ENCODE results near the gene POGLUT2.

POGLUT2 gene

DNA sequence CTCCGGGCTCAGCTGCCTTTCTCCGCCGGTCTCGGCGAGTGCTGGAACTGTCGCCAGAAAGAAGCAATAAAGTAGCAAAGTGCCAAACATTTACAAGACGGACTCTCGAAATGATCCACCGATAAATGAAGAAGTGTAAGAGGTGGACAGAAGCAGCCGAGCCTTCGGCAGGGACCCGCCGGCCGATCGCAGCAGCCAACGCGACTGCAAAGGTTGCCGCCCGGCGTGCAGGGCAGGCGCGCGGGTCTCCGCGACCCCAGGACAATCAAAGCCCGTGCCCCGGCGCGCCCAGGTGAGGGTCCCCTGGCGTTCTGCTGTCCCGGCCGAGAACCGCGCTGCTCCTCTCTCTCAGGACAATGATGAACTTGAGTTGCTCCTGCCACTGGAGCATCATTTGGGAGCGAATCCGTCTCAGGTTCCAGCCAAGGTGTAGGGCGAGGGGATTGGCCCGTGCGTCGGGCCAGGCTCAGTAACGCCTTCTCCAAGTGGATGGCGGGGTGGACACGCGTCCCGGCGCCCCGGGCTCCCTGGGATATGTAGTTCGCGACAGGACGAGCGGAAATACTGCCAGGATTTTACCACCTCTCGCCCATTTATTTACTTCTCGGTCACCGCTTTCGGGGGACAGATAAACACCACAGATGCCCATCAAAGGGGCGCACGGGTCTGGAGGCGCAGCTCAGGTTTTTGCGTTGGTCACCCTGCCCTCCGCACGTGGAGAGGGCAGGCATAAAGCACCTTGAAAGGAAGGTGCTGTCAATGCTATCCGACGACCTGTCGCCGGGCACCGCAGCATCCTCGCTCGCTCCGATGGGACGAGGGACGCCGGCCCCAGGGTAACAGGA lies at the start of gene POGLUT2, which contains the start of gene BIVM:
Gene POGLUT2 (minus strand): TSS at position 396 of the 845 bp plus-strand sequence. CDS start 306 bp downstream, at position 90.
Gene BIVM (plus strand): TSS at position 539 of the 845 bp plus-strand sequence. CDS start 8,149 bp downstream, outside the sequence.
- DNase-seq (ENCODE audit: low spot score) = peak; percentile 81

DNA sequence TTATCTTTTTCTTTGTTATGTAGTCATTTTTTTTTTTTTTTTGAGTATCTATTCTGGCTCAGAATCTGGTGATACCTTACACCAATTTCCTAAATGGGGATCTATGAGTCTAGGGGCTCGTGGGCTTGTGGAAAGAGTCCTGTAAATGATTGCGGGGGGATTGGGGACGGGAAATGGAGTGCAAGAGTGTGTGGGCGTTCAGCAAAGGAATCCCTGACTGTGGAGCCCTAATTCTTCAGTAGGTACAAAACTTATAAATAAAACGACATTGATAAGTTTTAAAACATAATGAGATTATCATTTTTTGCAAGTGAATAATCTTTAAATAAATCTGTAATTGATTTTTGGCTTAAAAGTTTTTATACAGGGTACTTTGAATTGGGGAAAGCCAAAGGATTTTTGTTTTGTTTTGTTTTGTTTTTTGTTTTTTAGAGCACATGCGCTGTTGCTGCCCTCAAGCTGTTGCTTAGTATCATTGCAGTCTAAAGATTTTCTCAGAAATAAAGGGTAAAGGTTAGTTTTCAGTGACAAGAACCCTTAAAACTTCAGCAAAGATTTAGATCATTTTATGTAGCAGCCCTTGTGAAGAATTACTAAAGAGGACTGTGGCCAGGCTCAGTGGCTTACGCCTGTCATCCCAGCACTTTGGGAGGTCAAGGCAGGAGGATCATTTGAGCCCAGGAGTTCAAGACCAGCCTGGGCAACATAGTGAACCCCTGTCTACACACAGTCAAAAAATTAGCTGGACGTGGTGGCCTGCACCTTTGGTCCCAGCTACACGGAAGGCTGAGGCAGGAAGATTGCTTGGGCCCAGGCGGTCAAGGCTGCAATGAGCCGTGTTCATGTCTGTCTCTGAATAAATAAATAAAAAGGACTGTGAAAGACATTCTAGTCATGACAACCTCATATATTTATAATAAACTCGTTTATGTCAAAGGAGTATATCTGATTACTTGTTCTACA lies 48.8 kb upstream of the POGLUT2 start:
- no peak for DNase-seq (ENCODE audit: low spot score)

DNA sequence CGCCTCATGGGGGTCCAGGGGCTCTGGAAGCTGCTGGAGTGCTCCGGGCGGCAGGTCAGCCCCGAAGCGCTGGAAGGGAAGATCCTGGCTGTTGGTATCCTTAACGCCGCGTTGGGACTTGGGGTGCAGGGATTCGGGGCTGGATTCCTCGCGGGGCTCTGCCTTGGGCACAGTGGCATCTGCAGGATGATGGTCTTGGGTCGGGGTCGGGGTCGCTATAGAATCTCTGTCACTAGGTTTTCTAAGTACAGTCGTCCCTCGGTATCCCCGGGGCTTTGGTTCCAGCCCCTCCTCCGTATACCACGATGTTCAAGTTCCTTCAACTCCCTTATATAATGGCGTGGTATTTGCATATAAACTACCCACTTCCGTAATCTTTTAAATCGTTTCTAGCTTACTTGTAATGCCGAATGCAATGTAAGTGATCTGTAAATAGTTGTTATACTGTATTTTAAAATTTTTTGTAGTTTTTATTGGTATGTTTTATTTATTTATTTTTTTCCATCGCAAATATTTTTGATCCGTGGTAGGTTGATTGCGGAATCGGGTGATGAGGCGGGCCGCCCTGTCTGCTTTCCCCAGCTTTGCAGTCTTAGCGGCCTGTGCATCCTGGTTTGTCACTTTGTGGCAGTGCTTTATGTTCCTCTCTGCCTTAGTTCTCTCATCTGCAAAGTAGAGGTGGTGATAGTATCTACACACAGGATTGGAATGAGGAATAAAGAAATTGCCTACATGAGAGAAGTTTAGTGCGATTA lies 47.7 kb upstream of the POGLUT2 start:
- no peak for DNase-seq (ENCODE audit: low spot score)

DNA sequence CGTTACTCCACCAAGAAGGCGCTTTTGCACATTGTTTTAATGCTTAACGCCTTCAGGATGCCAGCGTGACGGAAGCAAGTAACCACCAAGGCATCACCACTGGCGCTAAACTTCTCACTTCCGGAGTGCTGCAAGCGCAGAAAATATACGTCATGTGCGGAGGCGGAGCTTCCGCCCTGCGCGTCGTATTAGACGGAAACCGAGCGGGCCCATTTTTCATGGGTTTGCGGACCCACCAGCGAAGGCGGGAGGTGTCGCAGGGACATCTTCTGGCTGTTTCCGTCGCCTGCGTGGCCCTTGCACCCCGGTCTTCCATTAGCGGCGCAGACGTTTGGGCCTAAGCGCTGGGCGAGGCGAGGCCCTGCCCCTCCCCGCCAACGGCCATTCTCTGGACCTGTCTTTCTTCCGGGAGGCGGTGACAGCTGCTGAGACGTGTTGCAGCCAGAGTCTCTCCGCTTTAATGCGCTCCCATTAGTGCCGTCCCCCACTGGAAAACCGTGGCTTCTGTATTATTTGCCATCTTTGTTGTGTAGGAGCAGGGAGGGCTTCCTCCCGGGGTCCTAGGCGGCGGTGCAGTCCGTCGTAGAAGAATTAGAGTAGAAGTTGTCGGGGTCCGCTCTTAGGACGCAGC lies 47.0 kb upstream of the POGLUT2 start, which contains the start of gene ERCC5:
Gene ERCC5 (plus strand): TSS at position 403 of the 631 bp plus-strand sequence. CDS start 235 bp downstream, outside the sequence.
- DNase-seq (ENCODE audit: low spot score) = peak; percentile 16

DNA sequence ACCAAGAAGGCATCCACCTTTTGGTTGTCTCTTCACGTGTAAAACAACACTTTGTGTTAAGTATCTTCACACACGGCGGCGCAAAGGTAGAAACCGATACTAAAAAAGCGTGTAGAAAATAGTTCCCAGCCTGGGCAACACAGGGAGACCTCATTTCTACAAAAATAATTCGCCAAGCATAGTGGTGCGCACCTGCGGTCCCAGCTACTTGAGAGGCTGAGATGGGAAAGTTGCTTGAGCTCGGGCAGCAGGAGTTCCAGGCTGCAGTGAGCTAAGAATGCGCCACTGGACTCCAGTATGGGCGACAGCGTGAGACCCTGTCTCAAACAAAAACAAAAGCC lies 46.5 kb upstream of the POGLUT2 start:
- DNase-seq (ENCODE audit: low spot score) = no peak

DNA sequence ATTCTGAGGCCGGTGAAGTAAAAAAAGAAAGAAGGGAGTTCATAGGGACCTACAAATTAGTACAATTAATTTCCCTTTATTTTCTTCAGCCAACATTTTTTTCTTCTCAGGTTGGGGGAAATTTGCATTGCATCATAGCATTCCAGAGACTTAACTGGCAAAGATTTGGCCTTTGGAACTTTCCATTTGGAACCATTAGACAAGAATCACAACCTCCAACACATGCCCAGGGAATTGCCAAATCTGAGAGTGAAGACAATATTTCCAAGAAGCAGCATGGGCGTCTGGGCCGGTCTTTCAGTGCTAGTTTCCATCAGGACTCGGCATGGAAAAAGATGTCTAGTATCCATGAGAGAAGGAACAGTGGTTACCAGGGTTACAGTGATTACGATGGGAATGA lies 40.7 kb upstream of the POGLUT2 start:
- DNase-seq (ENCODE audit: low spot score) = no peak

DNA sequence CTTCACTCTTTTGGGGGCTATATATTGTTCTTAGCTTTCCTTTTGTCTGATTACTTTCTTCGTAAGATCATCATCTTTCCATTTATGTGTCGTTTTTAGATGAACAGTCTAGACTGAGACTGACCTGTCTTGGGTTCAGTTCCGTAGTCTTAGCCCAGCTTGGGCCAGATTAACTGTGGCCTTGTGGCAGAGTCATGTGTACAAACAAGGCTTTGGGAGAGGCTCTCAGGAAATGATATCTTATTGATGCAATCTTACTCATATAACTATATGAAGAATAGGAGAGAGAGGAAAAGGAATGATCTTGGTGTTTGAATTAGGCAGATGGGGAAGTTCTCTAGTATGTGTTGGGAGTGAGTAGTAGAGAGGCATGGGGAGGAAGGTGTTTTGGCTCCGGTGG lies 40.2 kb upstream of the POGLUT2 start:
- DNase-seq (ENCODE audit: low spot score) = no peak

DNA sequence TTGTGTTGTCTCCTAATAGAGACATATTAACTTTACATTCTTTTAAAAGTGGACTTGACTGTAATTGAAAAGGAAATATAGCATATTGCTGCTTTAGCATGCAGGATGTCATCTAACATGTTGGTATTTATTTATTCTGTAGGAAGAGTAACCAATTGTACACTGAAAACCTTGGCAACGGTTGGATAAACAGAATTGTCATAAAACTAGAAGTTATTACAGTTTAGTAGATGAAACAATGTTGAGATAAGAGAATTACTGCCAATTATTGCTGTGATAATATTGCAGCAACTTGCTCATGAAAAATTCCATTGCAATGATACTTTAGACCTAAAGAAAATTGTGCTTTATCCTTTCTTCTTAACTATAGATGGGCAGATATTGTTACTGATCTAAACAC lies 39.5 kb upstream of the POGLUT2 start:
- no peak for DNase-seq (ENCODE audit: low spot score)

DNA sequence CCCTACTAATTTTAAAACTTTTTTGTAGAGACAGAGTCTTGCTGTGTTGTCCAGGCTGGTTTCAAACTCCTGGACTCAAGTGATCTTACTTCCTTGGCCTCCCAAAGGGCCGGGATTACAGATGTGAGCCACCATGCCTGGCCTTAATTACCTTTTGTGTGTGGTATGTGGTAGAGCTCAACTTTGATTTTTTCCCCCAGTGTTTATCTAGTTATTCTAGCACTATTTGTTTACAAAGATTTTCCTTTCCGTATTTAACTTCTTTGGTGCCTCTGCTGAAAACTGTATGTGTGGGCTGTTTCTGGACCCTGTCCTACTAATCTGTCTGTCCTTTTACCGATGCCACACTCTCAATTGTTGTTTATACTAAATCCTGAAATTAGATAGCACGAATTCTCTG lies 37.7 kb upstream of the POGLUT2 start:
- DNase-seq (ENCODE audit: low spot score) = no peak

DNA sequence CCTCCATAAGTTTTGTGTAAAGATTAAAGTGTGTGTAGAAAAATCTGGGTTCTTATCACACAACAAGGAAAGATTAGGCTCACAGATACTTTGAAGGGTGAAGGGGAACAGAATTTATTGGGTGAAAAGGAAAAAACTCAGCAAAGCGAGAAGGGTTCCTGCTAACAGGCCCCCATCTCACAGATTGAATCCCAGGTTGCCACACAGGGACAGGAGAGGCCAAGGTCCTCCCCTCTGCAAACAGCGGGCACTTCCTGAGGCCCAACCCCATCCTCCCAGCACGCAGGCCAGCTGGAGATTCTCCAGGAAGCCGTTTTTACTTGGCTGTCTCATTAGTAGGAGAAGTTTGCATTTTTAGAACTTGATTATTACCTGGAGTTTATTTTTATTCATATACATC lies 31.9 kb upstream of the POGLUT2 start:
- DNase-seq (ENCODE audit: low spot score) = peak; percentile 35

DNA sequence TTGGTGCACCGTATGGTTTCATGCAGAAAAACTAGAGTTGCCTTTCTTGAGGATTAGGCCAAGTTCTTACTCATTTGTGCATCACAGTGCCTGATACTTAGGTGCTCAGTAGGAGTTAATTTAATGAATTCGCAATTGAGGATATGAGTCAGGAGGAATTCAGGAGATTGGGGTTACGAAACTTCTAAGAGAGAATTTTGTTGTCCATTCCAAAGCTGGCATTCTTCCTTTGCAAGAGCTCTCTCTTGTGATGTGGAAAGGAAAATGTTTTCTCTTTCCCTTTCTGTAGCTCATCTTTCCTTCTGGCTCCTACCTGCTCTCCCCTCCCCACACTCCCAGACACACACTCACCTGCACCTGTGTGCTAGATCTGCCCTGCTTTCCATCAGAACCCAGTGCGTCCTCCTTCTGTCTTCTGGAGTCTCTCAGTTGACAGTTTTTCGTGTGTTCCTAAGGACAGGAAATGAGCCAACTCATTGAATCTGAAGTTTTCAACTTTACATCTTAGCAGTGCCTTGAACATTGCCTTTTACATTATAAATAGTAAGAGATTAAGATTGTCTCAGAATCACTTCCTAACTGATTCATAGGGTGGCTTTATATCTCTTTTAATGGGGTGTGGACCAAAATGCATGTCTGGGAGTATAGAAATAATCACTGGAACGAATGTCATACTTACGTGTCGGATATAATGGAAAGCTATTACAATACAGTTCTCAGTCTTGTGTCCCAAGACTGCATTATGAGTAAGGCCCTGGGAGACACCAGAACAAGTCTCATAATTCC lies 27.3 kb upstream of the POGLUT2 start:
- no peak for DNase-seq (ENCODE audit: low spot score)

DNA sequence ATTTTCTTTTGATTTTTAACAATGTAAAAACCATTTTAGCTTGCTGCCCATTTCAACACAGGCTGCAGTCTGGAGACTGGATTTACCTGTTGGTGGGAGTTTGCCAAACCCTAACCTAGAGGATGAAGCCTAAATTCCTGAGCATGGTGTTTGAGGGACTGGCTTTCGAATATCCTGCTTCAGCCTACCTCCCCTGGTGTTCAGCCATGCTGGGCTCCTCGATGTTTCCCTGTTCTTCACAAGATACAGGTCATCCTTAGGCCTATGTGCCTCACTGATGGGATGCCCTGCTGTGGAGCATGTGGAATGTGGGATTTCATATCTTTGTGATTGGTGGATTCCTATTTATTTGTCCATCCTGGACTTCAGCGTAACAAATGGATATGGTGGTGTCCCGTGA lies 26.6 kb upstream of the POGLUT2 start:
- DNase-seq (ENCODE audit: low spot score) = no peak

DNA sequence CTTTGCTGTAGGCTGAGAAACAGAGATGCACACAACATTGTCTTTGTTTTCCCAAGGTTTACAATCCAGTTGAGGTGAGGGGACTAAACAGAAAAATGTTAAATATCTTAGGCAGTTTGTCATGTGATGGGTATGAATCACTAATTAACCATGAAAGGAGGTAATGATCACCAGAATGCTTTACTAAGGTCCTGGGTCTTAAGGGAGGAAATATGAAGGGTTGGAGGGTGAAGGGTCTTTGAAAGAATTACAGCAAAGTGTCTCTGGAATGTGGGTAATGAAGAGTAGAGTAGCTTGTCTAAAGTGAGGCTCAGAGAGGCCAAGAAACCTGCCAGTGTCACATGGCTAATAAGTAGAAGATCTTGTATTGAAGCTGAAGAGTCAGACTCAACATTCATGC lies 19.1 kb upstream of the POGLUT2 start:
- DNase-seq (ENCODE audit: low spot score) = no peak

DNA sequence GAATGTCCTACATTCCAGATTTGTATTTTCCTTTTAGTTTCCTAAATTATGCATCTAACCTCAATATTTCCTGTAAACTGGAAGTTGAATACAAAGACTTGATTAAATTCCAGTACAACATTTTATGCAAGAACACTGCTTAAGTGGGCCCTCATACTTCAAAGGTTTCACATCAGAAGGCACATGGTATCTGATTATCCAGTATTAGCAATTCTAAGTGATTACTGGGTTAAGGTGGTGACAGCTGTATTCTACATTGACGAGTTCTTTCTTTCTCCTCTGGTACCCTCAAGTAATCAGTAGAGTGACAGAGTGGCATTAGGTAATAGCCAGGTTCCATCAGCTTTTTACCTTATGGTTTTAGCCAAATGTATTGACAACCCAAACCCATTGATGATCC lies 18.5 kb upstream of the POGLUT2 start:
- DNase-seq (ENCODE audit: low spot score) = no peak

DNA sequence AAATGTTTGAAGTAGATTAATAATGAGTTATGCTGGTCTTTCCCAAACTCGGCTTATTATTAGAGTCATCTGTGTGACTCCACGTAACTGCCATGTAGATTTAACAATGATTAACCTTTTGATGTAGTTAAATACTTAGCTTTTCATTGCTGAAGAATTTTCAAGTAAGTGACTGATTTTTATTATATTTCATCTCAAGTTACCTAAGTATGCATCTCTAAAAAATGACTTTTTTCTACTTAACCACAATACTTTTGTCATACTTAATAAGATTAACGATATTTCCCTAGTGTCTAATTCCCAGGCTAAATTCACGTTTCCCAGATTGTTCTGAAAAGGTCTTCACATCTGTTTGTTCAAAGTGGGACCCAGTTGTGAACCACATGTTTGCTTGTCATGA lies 17.9 kb upstream of the POGLUT2 start:
- DNase-seq (ENCODE audit: low spot score) = no peak

DNA sequence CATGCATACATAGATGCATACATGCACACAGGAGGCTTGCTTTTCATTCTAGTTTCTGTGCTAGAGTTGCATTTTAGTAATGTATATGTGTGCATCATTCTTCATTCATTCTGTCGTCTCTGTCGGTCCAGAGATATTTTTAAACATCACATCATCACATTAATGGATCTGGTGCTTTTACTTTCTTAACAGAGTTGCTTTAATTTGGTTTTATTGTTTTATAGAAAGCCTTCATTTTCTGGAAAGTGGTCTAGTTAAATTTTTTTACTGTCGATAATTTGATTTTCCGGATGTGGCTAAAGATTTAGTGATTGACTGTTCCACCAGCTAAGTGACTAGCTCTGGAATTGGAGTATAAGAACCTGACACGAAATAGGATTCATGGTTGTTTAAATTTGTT lies 17.0 kb upstream of the POGLUT2 start:
- DNase-seq (ENCODE audit: low spot score) = no peak

DNA sequence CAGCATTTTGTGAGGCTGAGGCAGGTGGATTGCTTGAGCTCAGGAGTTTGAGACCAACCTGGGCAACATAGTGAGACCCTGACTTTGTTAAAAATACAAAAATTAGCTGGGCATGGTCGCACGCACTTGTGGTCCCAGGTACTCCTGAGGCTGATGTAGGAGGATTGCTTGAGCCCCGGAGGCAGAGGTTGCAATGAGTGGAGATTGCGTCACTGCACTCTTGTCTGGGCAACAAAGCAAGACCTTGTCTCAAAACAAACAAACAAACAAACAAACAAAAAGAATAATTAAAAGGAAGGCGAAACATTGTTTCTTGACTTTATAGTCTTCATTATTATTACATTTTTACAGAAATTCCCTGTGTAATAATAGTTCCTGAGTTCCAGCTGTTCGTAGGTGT lies 16.0 kb upstream of the POGLUT2 start:
- DNase-seq (ENCODE audit: low spot score) = no peak

DNA sequence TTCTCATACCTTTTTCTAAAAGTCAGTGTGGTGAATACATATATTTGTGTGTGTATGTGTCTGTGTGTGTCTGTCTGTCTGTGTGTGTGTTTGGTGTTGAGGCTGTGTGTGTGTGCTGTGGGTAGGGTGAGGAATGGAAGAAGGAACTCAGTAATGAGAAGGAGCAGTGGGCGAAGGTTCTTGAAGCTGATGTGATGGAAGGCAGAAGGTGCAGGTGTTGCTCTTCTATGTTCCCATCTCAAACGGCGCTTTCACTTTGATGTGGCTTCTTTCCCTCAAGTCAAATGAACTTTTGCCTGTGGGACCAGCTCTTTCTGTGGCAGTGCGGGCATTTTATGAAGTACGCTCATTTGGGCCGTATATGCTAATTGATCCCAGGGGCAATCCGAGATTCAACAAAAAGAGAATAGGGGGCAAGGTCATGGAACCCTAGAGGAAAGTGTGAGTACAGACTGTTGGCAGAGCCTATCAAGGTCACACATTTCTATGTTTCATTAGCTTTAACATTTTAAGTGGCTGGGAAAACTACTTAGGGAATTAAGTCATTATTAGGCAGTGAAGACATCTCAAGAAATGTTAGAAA lies 15.3 kb upstream of the POGLUT2 start:
- no peak for DNase-seq (ENCODE audit: low spot score)

DNA sequence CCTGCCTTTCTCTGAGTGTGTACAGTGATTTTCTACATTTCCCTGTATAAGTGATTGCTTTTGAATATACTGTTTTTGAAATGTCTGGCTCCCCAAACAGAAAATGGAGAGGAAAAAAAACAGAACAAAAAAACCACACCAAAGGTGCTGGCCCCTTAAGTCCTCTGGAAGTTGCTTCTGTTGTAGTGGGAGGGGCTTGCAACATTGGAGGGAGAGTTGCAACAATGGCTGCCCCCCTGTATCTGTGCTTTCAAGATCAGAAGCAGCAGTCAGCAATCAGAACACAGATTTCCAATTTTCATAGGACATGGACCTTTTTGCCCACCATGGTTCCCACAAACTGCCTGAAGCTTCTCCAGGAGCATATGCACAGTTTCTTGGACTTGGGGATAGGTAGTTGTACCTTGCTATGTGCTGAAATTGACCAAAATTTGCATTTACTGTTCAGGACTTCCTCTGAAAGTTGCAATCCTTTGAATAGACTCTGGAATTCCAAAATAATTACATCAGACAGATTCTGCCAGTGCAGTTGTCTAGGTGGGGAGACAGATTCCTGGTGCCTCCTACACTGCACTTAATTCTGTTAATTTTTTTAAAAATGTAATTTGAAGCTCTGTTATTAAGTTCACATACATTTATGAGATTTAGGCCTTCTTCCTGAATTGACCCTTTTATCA lies 14.0 kb upstream of the POGLUT2 start:
- no peak for DNase-seq (ENCODE audit: low spot score)

DNA sequence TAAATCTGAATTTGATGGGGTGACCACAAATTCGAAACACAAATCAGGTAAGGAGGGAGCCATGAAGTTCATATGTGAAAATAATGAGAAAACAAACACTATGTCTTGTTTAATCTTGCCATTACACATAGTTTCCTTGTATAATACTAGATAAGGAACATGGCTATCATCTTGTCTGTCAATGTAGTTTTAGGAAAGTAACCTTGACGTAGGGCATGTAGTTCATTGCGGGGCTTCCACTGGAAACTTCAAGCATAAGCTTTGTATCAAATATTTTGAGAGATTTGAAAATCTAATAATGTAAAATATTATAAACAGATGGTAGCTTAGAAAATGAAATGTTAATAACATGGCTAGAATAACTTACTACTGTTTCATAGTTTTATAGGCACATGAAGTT lies 8.9 kb upstream of the POGLUT2 start:
- no peak for DNase-seq (ENCODE audit: low spot score)

Data from HuH-7.5 (cell line).